Cortex of kidney (tissue), 1 donor: ENCODE results near the gene SPINK7.

Experiments used
- DNase-seq: peaks from one replicate; lab custom pipeline; 2025; lab: John Stamatoyannopoulos, UW

SPINK7 gene

DNA sequence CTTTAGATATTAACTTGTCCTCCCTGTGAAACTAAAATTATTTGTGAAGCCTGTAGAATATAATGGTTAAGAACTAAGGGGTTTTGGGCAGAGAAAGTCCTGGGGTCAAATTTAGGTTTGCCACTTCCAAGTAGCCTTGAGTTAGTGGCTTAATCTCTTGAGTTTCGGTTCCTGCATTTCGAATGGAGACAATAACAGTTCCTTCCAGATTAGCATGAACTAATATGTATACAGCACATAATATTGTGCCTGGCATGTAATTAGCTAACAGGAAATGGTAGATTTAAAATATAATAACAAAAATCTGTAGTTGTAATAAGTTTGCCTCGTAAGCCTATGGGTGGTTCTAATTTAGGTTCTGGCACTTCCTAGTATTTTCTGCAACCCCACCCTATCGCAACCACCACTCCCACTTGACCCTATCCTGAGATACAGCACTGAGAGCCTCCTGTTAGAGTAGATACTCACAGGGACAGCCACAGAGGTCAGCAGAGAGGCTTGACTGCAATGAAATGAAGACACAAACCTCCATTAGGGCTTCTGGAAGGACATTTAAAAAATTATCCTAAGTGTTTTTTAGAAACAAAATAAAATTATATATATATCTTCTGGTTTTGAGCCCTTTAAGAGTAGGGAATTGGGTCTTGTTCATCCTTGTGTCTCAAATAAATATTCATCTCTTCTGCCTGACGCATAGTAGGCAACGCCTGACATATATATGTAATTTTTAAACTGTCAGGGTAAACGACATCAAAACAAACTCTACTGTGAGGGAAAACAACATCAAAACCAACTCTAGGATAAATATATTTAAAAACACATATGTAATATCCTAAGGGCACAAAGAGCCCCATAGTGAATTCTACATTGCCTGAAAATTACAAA lies 31.6 kb downstream of the SPINK7 start:
- DNase-seq, result no peak

- no peak for DNase-seq
Measured at GRCh38 chr5:148347706-148348105, 35.5 kb downstream of the SPINK7 start.

- no peak for DNase-seq
Measured at GRCh38 chr5:148352696-148353095, 40.5 kb downstream of the SPINK7 start.

- DNase-seq, result no peak
Measured at GRCh38 chr5:148353634-148354033, 41.4 kb downstream of the SPINK7 start.

DNA sequence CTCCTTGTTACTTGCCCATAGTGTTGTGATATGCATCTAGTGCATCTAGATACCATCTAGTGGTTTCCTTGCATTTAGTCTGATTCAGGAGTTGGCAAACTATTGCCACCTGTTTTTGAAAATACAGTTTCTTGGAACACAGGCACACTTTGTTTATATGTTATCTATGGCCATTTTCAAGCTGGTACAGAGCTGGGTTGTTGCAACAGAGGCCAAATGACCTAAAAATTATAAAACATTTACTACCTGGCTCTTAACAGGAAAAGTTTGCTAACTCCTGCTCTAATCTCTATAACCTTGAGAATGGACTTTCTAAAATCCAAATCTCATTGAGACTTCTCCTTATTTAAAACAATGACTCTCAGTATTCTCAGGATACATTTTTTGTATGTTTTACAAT lies 52.1 kb downstream of the SPINK7 start:
- no peak for DNase-seq
